Keratinocyte (primary cell): ENCODE data around the gene ZNF382. TPM values are rescaled to one million over a fixed set of nuclear protein-coding genes. Genes with fewer than 3 reads are reported as not detected.

Experiments used
- DNase-seq: peaks from one replicate; pipeline ENCODE4 v3.0.0-alpha.2; 2011; ENCODE audit warnings: low read depth, missing footprints, low spot score
- FAIRE-seq: peaks from 2 replicates; lab custom pipeline; 2011; peaks lifted over from hg19 to GRCh38; lab: Jason Lieb, UNC
- H2AFZ ChIP-seq: 2 replicates; pipeline ENCODE4 v1.6.0; 2012; ENCODE audit warnings: low read length, control low read depth, inconsistent platforms; ENCODE audit not compliant: control insufficient read depth
- H3K27ac ChIP-seq: 2 replicates; pipeline ENCODE4 v1.5.1; 2011; ENCODE audit warnings: low read length; ENCODE audit not compliant: control insufficient read depth, insufficient read depth
- H3K27me3 ChIP-seq: 3 replicates; pipeline ENCODE4 v1.6.0; 2011; ENCODE audit warnings: low read length; ENCODE audit not compliant: control insufficient read depth, insufficient read depth; ENCODE audit errors: extremely low read depth
- H3K36me3 ChIP-seq, 2 experiments: 2 replicates in 1 of 2; 3 replicates in 1 of 2; pipeline ENCODE4 v1.5.1; 2011; ENCODE audit warnings: low read length in 2 of 2, mild to moderate bottlenecking in 1 of 2; ENCODE audit not compliant: control insufficient read depth in 2 of 2, insufficient read depth in 2 of 2; ENCODE audit errors: extremely low read depth in 1 of 2
- H3K4me1 ChIP-seq: 3 replicates; pipeline ENCODE4 v1.5.1; 2011; ENCODE audit warnings: low read length; ENCODE audit not compliant: control insufficient read depth, insufficient read depth; ENCODE audit errors: extremely low read depth
- H3K4me2 ChIP-seq: 3 replicates; pipeline ENCODE4 v1.6.0; 2011; ENCODE audit warnings: low read depth, low read length; ENCODE audit not compliant: control insufficient read depth, insufficient read depth; ENCODE audit errors: extremely low read depth
- H3K4me3 ChIP-seq, 3 experiments: fragments of 200-600 bp in 1 of 3; sonication (generic) in 1 of 3; 2 replicates in 2 of 3; 3 replicates in 1 of 3; pipeline ENCODE4 v1.5.1; 2011 to 2016; ENCODE audit warnings: low read length in 3 of 3, mild to moderate bottlenecking in 3 of 3, control low read depth in 2 of 3, inconsistent platforms in 1 of 3, low read depth in 1 of 3, mixed read lengths in 1 of 3, mixed run types in 1 of 3, moderate library complexity in 1 of 3; ENCODE audit not compliant: control insufficient read depth in 2 of 3, insufficient read depth in 2 of 3; ENCODE audit errors: extremely low read depth in 1 of 3
- H3K79me2 ChIP-seq: 2 replicates; pipeline ENCODE4 v1.6.0; 2012; ENCODE audit warnings: low read length; ENCODE audit not compliant: control insufficient read depth, insufficient read depth
- H3K9ac ChIP-seq: 3 replicates; pipeline ENCODE4 v1.6.0; 2011; ENCODE audit warnings: low read length; ENCODE audit not compliant: control insufficient read depth, insufficient read depth; ENCODE audit errors: extremely low read depth
- H3K9me1 ChIP-seq: 3 replicates; pipeline ENCODE4 v1.6.0; 2011; ENCODE audit warnings: low read length; ENCODE audit not compliant: control insufficient read depth, insufficient read depth; ENCODE audit errors: extremely low read depth
- H3K9me3 ChIP-seq: 2 replicates; pipeline ENCODE4 v1.5.1; 2012; ENCODE audit warnings: low read depth, low read length; ENCODE audit not compliant: control insufficient read depth
- H4K20me1 ChIP-seq: 3 replicates; pipeline ENCODE4 v1.6.0; 2011; ENCODE audit warnings: low read length; ENCODE audit not compliant: control insufficient read depth, insufficient read depth; ENCODE audit errors: extremely low read depth
- EZH2 ChIP-seq: IDR thresholded peaks from one replicate; pipeline ENCODE4 v1.6.1; 2012; ENCODE audit warnings: inconsistent platforms, mild to moderate bottlenecking, low read length, moderate library complexity
- dilution Hi-C: fragments of 300-500 bp; cut with MboI; formaldehyde crosslinking; loops from one replicate; pipeline ENCODE4 v1.7.0; 2020; ENCODE audit warnings: low sequenced_read_pairs; ENCODE audit not compliant: extremely low pct_ligation_motif_present
- polyA plus RNA-seq, 5 experiments: library from polyadenylated mRNA; depleted of rRNA in 3 of 5; stranded (reverse) in 3 of 5; stranded (forward) in 1 of 5; unstranded in 1 of 5; fragments of >200 nt; gene quantifications; 1 replicate in 1 of 5; 2 replicates in 3 of 5; 3 replicates in 1 of 5; pipeline versions ENCODE4 v1.2.1 to v1.2.3, GENCODE V29; 2011 to 2012; ENCODE audit warnings: missing spikeins in 2 of 5, low read depth in 1 of 5, low replicate concordance in 1 of 5
- TF ChIP-seq, protein P1 (sequence below), 3 experiments: IDR thresholded peaks in 1 of 3; conservative IDR thresholded peaks in 1 of 3; optimal IDR thresholded peaks in 1 of 3; 2 replicates in 2 of 3; 3 replicates in 1 of 3; pipeline versions ENCODE3 to v1.5.1; 2011; ENCODE audit warnings: low read length in 3 of 3, mild to moderate bottlenecking in 3 of 3, moderate library complexity in 2 of 3, control low read depth in 1 of 3, inconsistent platforms in 1 of 3; ENCODE audit not compliant: insufficient read depth in 2 of 3; ENCODE audit errors: extremely low read depth in 1 of 3

Gene ZNF382
- polyA plus RNA-seq, 1 donor (not counting 4 experiments of a cell fraction or from before 2014, with no cell fraction given), result 0.64 TPM

DNA sequence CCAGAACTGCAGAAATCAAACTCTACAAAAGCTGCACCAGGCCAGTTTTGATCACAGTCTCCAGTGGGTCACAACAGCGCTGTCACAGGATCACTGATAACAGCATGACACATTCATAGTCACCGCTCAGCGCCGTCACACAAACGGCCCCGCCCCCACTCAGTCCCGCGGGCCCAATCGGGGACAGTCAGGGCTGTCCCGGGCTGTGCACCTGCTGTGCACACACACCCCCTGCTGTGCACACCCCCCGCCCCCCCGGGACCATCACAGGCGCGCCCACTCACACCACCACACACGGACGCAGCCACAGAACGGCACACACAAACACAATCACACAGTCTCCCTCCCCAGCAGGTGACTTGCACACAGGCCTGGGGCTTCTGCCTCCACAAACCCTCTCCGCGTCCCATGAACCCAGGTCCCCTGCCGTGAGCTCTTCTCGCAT lies 435 bp upstream of the ZNF382 start:
- Histone ChIP-seq H3K9me1 (no peaks in the 10 kb centered on the region), H3K27me3 (peaks cover 3% of the 10 kb centered on the region), H3K9ac (no peak overlapping the region), H3K79me2 (no peaks in the 10 kb centered on the region), H3K9me3 (peaks cover 6% of the 10 kb centered on the region), H3K4me1 (no peaks in the 10 kb centered on the region), H2AFZ (peak overlapping the region; percentile 67), H3K36me3 (no peaks in the 10 kb centered on the region), H3K27ac (no peak overlapping the region), H3K4me2 (peak overlapping the region; percentile 57), H3K4me3 (peak overlapping the region; percentile 39 to 57 (median 50)), H4K20me1 (no peaks in the 10 kb centered on the region)
- dilution Hi-C loops, result no loop called here
- no peak for TF ChIP-seq EZH2
- TF ChIP-seq, protein P1, sequence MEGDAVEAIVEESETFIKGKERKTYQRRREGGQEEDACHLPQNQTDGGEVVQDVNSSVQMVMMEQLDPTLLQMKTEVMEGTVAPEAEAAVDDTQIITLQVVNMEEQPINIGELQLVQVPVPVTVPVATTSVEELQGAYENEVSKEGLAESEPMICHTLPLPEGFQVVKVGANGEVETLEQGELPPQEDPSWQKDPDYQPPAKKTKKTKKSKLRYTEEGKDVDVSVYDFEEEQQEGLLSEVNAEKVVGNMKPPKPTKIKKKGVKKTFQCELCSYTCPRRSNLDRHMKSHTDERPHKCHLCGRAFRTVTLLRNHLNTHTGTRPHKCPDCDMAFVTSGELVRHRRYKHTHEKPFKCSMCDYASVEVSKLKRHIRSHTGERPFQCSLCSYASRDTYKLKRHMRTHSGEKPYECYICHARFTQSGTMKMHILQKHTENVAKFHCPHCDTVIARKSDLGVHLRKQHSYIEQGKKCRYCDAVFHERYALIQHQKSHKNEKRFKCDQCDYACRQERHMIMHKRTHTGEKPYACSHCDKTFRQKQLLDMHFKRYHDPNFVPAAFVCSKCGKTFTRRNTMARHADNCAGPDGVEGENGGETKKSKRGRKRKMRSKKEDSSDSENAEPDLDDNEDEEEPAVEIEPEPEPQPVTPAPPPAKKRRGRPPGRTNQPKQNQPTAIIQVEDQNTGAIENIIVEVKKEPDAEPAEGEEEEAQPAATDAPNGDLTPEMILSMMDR (optimal IDR thresholded peaks at IDR 0.05 in 1 of 3, IDR thresholded peaks at IDR 0.05 in 1 of 3, conservative IDR thresholded peaks at IDR 0.05 in 1 of 3; ENCODE audit: extremely low read depth in 1 of 3, insufficient read depth in 2 of 3, low read length in 3 of 3), result no peak
- DNase-seq (no peak), FAIRE-seq (no peak)

DNA sequence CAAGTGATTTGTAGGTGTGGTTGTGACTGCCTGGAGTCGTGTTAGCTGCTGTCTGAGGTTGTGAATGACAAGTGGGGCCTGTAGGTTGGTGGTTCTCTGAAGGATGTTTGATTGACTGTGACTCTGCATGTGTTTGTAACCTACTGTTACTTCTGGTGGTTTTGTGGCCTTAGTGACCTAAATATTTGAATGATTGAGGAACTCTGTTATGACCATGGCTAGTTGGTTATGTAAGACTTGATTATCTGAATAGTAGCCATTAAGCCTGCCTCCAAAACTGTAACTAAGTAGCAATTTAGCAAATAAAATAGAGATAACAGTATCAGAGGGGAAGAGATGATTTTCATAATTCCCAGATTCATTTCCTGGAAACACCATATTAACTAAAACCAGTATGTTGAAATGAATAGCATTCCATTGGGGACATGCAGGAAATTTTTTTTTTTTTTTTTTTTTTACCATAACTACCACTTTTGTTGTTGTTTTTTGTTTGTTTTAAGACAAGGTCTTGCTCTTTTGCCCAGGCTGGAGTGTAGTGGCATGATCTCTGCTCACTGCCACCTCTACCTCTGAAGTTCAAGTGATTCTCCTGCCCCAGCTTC lies 865 bp downstream of the ZNF382 start:
- H3K79me2 ChIP-seq, result no peaks in the 10 kb centered on the region
- H3K27ac ChIP-seq, result no peak overlapping the region
- H2AFZ ChIP-seq, result peak overlapping the region; percentile 67
- H3K27me3 ChIP-seq, result peaks cover 3% of the 10 kb centered on the region
- DNase-seq, result no peak
- no peak for FAIRE-seq
- no peaks in the 10 kb centered on the region for H3K36me3 ChIP-seq
- dilution Hi-C loops, result no loop called here
- no peak overlapping the region for H3K9ac ChIP-seq
- TF ChIP-seq, protein P1 (optimal IDR thresholded peaks at IDR 0.05 in 1 of 3, IDR thresholded peaks at IDR 0.05 in 1 of 3, conservative IDR thresholded peaks at IDR 0.05 in 1 of 3; ENCODE audit: extremely low read depth in 1 of 3, insufficient read depth in 2 of 3, low read length in 3 of 3), result no peak
- no peak for TF ChIP-seq EZH2
- no peaks in the 10 kb centered on the region for H4K20me1 ChIP-seq
- no peaks in the 10 kb centered on the region for H3K9me1 ChIP-seq
- peak overlapping the region in 2 of 3 experiments; percentile 50 to 57 for H3K4me3 ChIP-seq
- H3K9me3 ChIP-seq, result peaks cover 6% of the 10 kb centered on the region
- no peaks in the 10 kb centered on the region for H3K4me1 ChIP-seq
- H3K4me2 ChIP-seq, result peak overlapping the region; percentile 17
